ENCODE data around the gene TSPAN17. TPM values are rescaled to one million over a fixed set of nuclear protein-coding genes. Genes with fewer than 3 reads are reported as not detected.

TSPAN17 gene
- total RNA-seq, 1 donor from 2014 or later = 31.8 TPM

DNA sequence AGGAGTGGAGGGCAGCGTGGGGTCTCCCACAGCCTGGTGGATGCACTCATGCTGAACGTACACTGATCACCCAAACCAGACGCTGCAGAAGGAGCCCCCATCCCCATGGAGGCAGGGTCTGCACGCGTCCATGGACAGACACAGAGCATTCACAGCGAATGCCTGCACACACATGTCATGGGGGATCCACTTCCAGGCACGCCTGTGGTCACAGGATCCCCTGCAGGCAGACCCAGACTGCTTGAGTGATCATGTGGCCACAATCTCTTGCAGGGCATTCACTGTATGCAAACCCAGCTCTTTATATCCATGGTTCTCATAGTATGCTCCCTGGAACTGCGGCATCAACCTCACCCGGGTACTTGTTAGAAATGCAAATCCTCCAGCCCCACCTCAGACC is 22.3 kb upstream of the TSPAN17 start:
- intact Hi-C loops (cut with DNase I) = no loop called here
- Histone ChIP-seq H3K36me3 (no peaks in the 10 kb centered on the region), H3K9me3 (no peaks in the 10 kb centered on the region), H3K27me3 (peaks cover 78% of the 10 kb centered on the region), H3K27ac (no peak overlapping the region), H3K4me3 (no peak overlapping the region), H3K4me1 (peaks cover 3% of the 10 kb centered on the region)
- no peak for TF ChIP-seq CTCF (IDR thresholded peaks at IDR 0.05)
- no peak for DNase-seq
- ATAC-seq = no peak

- Histone ChIP-seq H3K27me3 (peaks cover 76% of the 10 kb centered on the region), H3K36me3 (no peaks in the 10 kb centered on the region), H3K4me1 (peaks cover 6% of the 10 kb centered on the region), H3K9me3 (no peaks in the 10 kb centered on the region), H3K4me3 (no peak overlapping the region), H3K27ac (no peak overlapping the region)
- intact Hi-C loops (cut with DNase I) = no loop called here
- ATAC-seq (no peak), DNase-seq (no peak)
- no peak for TF ChIP-seq CTCF (IDR thresholded peaks at IDR 0.05)
Measured at GRCh38 chr5:176625512-176625911, 21.8 kb upstream of the TSPAN17 start.

DNA sequence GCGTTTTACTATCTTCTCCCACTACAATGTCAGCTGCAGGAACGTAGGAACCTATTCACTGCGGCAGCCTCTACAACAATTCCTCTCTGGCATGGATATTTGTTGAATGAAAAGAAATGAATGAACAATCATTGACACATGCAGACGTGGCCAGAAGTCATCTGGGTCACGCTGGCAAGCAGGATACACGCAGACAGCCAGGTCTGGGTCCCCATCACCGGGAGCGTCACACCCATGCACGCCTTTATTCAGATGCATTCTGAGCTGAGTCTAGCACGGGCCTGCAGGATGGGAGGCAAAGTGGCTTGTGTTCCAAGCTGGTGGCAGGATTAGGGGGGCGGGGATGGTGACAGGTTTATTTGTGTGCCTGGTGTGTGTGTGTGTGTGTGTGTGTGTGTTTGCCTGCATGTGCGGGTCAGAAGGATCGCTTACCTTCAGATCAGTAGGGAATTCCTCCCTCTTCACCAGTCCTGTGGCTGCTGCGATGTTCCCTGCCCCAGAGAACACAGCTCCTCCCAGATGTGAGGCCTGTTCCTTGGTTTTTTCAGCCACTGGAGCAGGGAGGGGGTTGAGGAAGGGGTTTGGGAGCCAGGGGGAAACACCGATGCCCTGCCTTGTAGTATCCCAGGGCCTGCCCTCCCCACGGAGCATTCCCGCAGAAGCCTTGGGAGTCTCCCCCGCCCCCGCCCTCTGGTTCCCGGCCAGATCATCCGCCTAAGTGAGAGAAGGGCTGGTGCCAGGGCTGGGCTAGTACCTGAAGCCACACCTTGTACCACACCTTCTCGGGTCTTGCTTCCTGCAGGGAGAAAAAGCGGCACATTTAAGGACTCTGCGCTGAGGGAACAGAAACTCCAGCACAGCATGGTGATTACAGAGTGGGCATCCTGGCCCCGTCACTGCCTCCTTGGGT is 21.1 kb upstream of the TSPAN17 start:
- Histone ChIP-seq H3K4me3 (no peak overlapping the region), H3K4me1 (peaks cover 6% of the 10 kb centered on the region), H3K27ac (no peak overlapping the region), H3K36me3 (no peaks in the 10 kb centered on the region), H3K9me3 (no peaks in the 10 kb centered on the region), H3K27me3 (peaks cover 75% of the 10 kb centered on the region)
- intact Hi-C loops (cut with DNase I) = no loop called here
- ATAC-seq (no peak), DNase-seq (no peak)
- no peak for TF ChIP-seq CTCF (IDR thresholded peaks at IDR 0.05)

GRCh38 chr5:176626876-176627236 is 20.4 kb upstream of the TSPAN17 start:
- no peak overlapping the region for H3K4me3 ChIP-seq
- no peak for DNase-seq
- no peaks in the 10 kb centered on the region for H3K36me3 ChIP-seq
- peaks cover 75% of the 10 kb centered on the region for H3K27me3 ChIP-seq
- H3K4me1 ChIP-seq = peaks cover 6% of the 10 kb centered on the region
- intact Hi-C loops (cut with DNase I) = no loop called here
- H3K9me3 ChIP-seq = no peaks in the 10 kb centered on the region
- no peak for TF ChIP-seq CTCF (IDR thresholded peaks at IDR 0.05)
- H3K27ac ChIP-seq = no peak overlapping the region
- ATAC-seq = no peak

GRCh38 chr5:176627582-176627981 is 19.7 kb upstream of the TSPAN17 start:
- intact Hi-C loops (cut with DNase I) = no loop called here
- Histone ChIP-seq H3K4me3 (no peak overlapping the region), H3K36me3 (no peaks in the 10 kb centered on the region), H3K9me3 (no peaks in the 10 kb centered on the region), H3K27ac (no peak overlapping the region), H3K4me1 (peaks cover 6% of the 10 kb centered on the region), H3K27me3 (peaks cover 76% of the 10 kb centered on the region)
- ATAC-seq (no peak), DNase-seq (no peak)
- no peak for TF ChIP-seq CTCF (IDR thresholded peaks at IDR 0.05)
